Neuronal stem cell (in vitro differentiated cells): ENCODE data around the gene ATP5MK.

ENCODE experiments used
- DNase-seq: peaks from one replicate; pipeline ENCODE4 v3.0.0-alpha.2; 2013; ENCODE audit warnings: low spot score
- H2AFZ ChIP-seq: one replicate; pipeline ENCODE4 v1.6.1; 2013; ENCODE audit warnings: mild to moderate bottlenecking, low read length, inconsistent platforms
- H2AK5ac ChIP-seq: 2 replicates; pipeline ENCODE4 v1.6.1; 2013; ENCODE audit warnings: low read depth, mild to moderate bottlenecking, inconsistent platforms, low read length, moderate library complexity, mixed read lengths
- H2BK120ac ChIP-seq: 2 replicates; pipeline ENCODE4 v1.6.1; 2013; ENCODE audit warnings: low read depth, mild to moderate bottlenecking, inconsistent platforms, low read length, moderate library complexity, mixed read lengths
- H2BK12ac ChIP-seq: one replicate; pipeline ENCODE4 v1.6.1; 2013; ENCODE audit warnings: low read length, inconsistent platforms
- H2BK15ac ChIP-seq: 2 replicates; pipeline ENCODE4 v1.6.1; 2013; ENCODE audit warnings: mild to moderate bottlenecking, low read length, inconsistent platforms, mixed read lengths
- H2BK5ac ChIP-seq: one replicate; pipeline ENCODE4 v1.6.1; 2013; ENCODE audit warnings: inconsistent platforms, mild to moderate bottlenecking, low read length, moderate library complexity
- H3K14ac ChIP-seq: one replicate; pipeline ENCODE4 v1.6.1; 2013; ENCODE audit warnings: low read length, inconsistent platforms
- H3K18ac ChIP-seq: 2 replicates; pipeline ENCODE4 v1.6.1; 2013; ENCODE audit warnings: low read length, inconsistent platforms
- H3K23ac ChIP-seq: 2 replicates; pipeline ENCODE4 v1.6.1; 2013; ENCODE audit warnings: low read depth, mild to moderate bottlenecking, mixed read lengths, low read length, inconsistent platforms; ENCODE audit not compliant: poor library complexity
- H3K27ac ChIP-seq: replicated peaks from 3 replicates; pipeline ENCODE4 v1.5.1; 2013; ENCODE audit warnings: low read length, inconsistent platforms
- H3K27me3 ChIP-seq, 3 experiments: 2 replicates each; pipeline ENCODE4 v1.6.1; 2013; ENCODE audit warnings: low read length in 3 of 3, mild to moderate bottlenecking in 2 of 3, inconsistent platforms in 1 of 3, low read depth in 1 of 3, mixed read lengths in 1 of 3, moderate library complexity in 1 of 3; ENCODE audit not compliant: control insufficient read depth in 3 of 3, insufficient read depth in 3 of 3
- H3K36me3 ChIP-seq, 2 donors: replicated peaks in 1 of 2; 2 replicates each; pipeline ENCODE4 v1.6.1; 2013; ENCODE audit warnings: low read length in 2 of 2; ENCODE audit not compliant: control insufficient read depth in 2 of 2, insufficient read depth in 2 of 2
- H3K4ac ChIP-seq: 2 replicates; pipeline ENCODE4 v1.6.1; 2013; ENCODE audit warnings: inconsistent platforms, mild to moderate bottlenecking, low read length, moderate library complexity
- H3K4me1 ChIP-seq, 2 donors: 1 replicate in 1 of 2; 2 replicates in 1 of 2; pipeline ENCODE4 v1.6.1; 2013; ENCODE audit warnings: low read length in 2 of 2, low read depth in 1 of 2; ENCODE audit not compliant: control insufficient read depth in 2 of 2, insufficient read depth in 1 of 2
- H3K4me2 ChIP-seq: one replicate; pipeline ENCODE4 v1.6.1; 2013; ENCODE audit warnings: mild to moderate bottlenecking, low read length, inconsistent platforms; ENCODE audit not compliant: insufficient read depth, poor library complexity, severe bottlenecking
- H3K4me3 ChIP-seq, 2 donors: 2 replicates each; pipeline ENCODE4 v1.5.1; 2013; ENCODE audit warnings: low read length in 2 of 2, mild to moderate bottlenecking in 2 of 2, inconsistent platforms in 1 of 2, moderate library complexity in 1 of 2
- H3K79me1 ChIP-seq: one replicate; pipeline ENCODE4 v1.6.1; 2013; ENCODE audit warnings: low read depth, mild to moderate bottlenecking, inconsistent platforms, low read length, moderate library complexity
- H3K9ac ChIP-seq: one replicate; pipeline ENCODE4 v1.6.1; 2013; ENCODE audit warnings: mild to moderate bottlenecking, low read depth, low read length, inconsistent platforms; ENCODE audit not compliant: poor library complexity
- H3K9me3 ChIP-seq, 2 donors: replicated peaks in 1 of 2; 2 replicates each; pipeline versions ENCODE3 to v1.6.1; 2013; ENCODE audit warnings: low read length in 2 of 2, mild to moderate bottlenecking in 2 of 2, inconsistent platforms in 1 of 2, low read depth in 1 of 2, mixed read lengths in 1 of 2, moderate library complexity in 1 of 2; ENCODE audit not compliant: control insufficient read depth in 2 of 2, insufficient read depth in 1 of 2
- H4K8ac ChIP-seq: one replicate; pipeline ENCODE4 v1.6.1; 2013; ENCODE audit warnings: low read depth, mild to moderate bottlenecking, inconsistent platforms, low read length, moderate library complexity
- H4K91ac ChIP-seq: one replicate; pipeline ENCODE4 v1.6.1; 2013; ENCODE audit warnings: low read length, low read depth, mild to moderate bottlenecking, inconsistent platforms; ENCODE audit not compliant: poor library complexity
- WGBS, 2 donors: extraction: QIAGEN DNeasy Blood & Tissue Kit; methylation state at CpG; one replicate each; pipeline ENCODE4 v1.1.7; 2013; ENCODE audit warnings: missing lambda C conversion rate in 2 of 2, mixed read lengths in 1 of 2; ENCODE audit not compliant: insufficient read length in 2 of 2, insufficient replicate concordance in 1 of 2; ENCODE audit errors: extremely low coverage in 2 of 2; 5-methylcytosine and 5-hydroxymethylcytosine counted together

Gene ATP5MK

GRCh38 chr10:103428989-103429643, 32.8 kb upstream of the ATP5MK start:
- no peak overlapping the region for H2BK15ac ChIP-seq
- no peak overlapping the region for H2BK120ac ChIP-seq
- no CpG with 5 or more reads among the region's 5 CpGs for WGBS, 2 donors
- no peaks in the 10 kb centered on the region for H3K9me3 ChIP-seq
- H3K23ac ChIP-seq = no peak overlapping the region
- no peak overlapping the region for H3K14ac ChIP-seq
- no peak overlapping the region for H2AFZ ChIP-seq
- H4K91ac ChIP-seq = no peak overlapping the region
- no peak overlapping the region for H2BK12ac ChIP-seq
- DNase-seq = no peak
- H3K27me3 ChIP-seq = no peaks in the 10 kb centered on the region
- H2AK5ac ChIP-seq = no peak overlapping the region
- no peak overlapping the region for H2BK5ac ChIP-seq
- H3K4ac ChIP-seq = no peak overlapping the region
- H3K27ac ChIP-seq = no peak overlapping the region
- no peak overlapping the region for H4K8ac ChIP-seq
- H3K4me1 ChIP-seq = no peaks in the 10 kb centered on the region
- H3K4me3 ChIP-seq = no peak overlapping the region
- peaks cover 3% of the 10 kb centered on the region for H3K79me1 ChIP-seq
- no peak overlapping the region for H3K4me2 ChIP-seq
- no peak overlapping the region for H3K18ac ChIP-seq
- peaks cover 48 to 99% of the 10 kb centered on the region in 2 donors for H3K36me3 ChIP-seq
- H3K9ac ChIP-seq = no peak overlapping the region

- Histone ChIP-seq H2AK5ac (no peak overlapping the region), H3K9me3 (peaks cover 0 to 2% of the 10 kb centered on the region in 2 donors), H3K14ac (no peak overlapping the region), H3K4me1 (no peaks in the 10 kb centered on the region), H3K36me3 (peaks cover 51 to 99% of the 10 kb centered on the region in 2 donors), H2BK120ac (no peak overlapping the region), H3K23ac (no peak overlapping the region), H4K91ac (no peak overlapping the region), H3K18ac (no peak overlapping the region), H3K27ac (no peak overlapping the region), H4K8ac (no peak overlapping the region), H3K79me1 (peaks cover 3% of the 10 kb centered on the region), H2AFZ (no peak overlapping the region), H2BK12ac (no peak overlapping the region), H3K4me2 (no peak overlapping the region), H3K9ac (no peak overlapping the region), H2BK5ac (no peak overlapping the region), H2BK15ac (no peak overlapping the region), H3K4ac (no peak overlapping the region), H3K4me3 (no peak overlapping the region), H3K27me3 (no peaks in the 10 kb centered on the region)
- 100% methylated on average over 1 of the region's 9 CpGs; no CpG with 5 or more reads in 1 of the 2 donors for WGBS, 2 donors
- no peak for DNase-seq
Observed at GRCh38 chr10:103427866-103428265, 31.6 kb upstream of the ATP5MK start.

GRCh38 chr10:103423748-103424147, 27.5 kb upstream of the ATP5MK start:
- no peak overlapping the region for H2AK5ac ChIP-seq
- H3K36me3 ChIP-seq = peaks cover 56 to 94% of the 10 kb centered on the region in 2 donors
- DNase-seq = no peak
- H3K9me3 ChIP-seq = peaks cover 0 to 2% of the 10 kb centered on the region in 2 donors
- WGBS, 2 donors = no CpG with 5 or more reads among the region's 5 CpGs
- H4K8ac ChIP-seq = no peak overlapping the region
- H3K23ac ChIP-seq = no peak overlapping the region
- H4K91ac ChIP-seq = no peak overlapping the region
- H3K4ac ChIP-seq = no peak overlapping the region
- H2BK120ac ChIP-seq = no peak overlapping the region
- peaks cover 3% of the 10 kb centered on the region for H3K79me1 ChIP-seq
- no peak overlapping the region for H3K18ac ChIP-seq
- no peak overlapping the region for H2BK15ac ChIP-seq
- H2BK5ac ChIP-seq = no peak overlapping the region
- no peak overlapping the region for H2AFZ ChIP-seq
- no peak overlapping the region for H3K9ac ChIP-seq
- H3K4me3 ChIP-seq = no peak overlapping the region
- H3K27me3 ChIP-seq = no peaks in the 10 kb centered on the region
- no peaks in the 10 kb centered on the region for H3K4me1 ChIP-seq
- H3K27ac ChIP-seq = no peak overlapping the region
- no peak overlapping the region for H3K4me2 ChIP-seq
- no peak overlapping the region for H2BK12ac ChIP-seq
- no peak overlapping the region for H3K14ac ChIP-seq

GRCh38 chr10:103419101-103419500, 22.8 kb upstream of the ATP5MK start:
- no peak overlapping the region for H3K4me2 ChIP-seq
- H3K27me3 ChIP-seq = no peaks in the 10 kb centered on the region
- WGBS, 2 donors = no CpG with 5 or more reads among the region's 4 CpGs

More at GRCh38 chr10:103419101-103419500, 22.8 kb upstream of the ATP5MK start:
- Histone ChIP-seq H3K9me3 (peaks cover 0 to 2% of the 10 kb centered on the region in 2 donors), H3K27ac (no peak overlapping the region), H3K4me1 (no peaks in the 10 kb centered on the region), H2BK5ac (no peak overlapping the region), H3K9ac (no peak overlapping the region), H3K14ac (no peak overlapping the region), H3K18ac (no peak overlapping the region), H2BK12ac (no peak overlapping the region), H4K8ac (no peak overlapping the region), H3K23ac (no peak overlapping the region), H2AK5ac (no peak overlapping the region), H2AFZ (no peak overlapping the region), H2BK120ac (no peak overlapping the region), H4K91ac (no peak overlapping the region), H3K4me3 (no peak overlapping the region), H3K4ac (no peak overlapping the region), H3K79me1 (no peaks in the 10 kb centered on the region), H3K36me3 (peaks cover 72 to 96% of the 10 kb centered on the region in 2 donors), H2BK15ac (no peak overlapping the region)
- DNase-seq = no peak
